HEK293 (cell line): Measurements from ENCODE around the gene SLC35D1.
A peak's percentile ranks its signal among the peaks of the same experiment; 100 is the strongest.

ENCODE experiments used
- CTCF ChIA-PET: fragments of 350-600 bp; formaldehyde crosslinking; extraction: SDS; loops from one replicate; lab custom pipeline; 2021; ENCODE audit warnings: antibody characterized with exemption; lab: Yijun Ruan, JAX
- POLR2A ChIA-PET: fragments of 300-600 bp; formaldehyde crosslinking; extraction: SDS; loops from one replicate; lab custom pipeline; 2020; ENCODE audit warnings: antibody characterized with exemption, inconsistent platforms; lab: Yijun Ruan, JAX
- H3K27ac ChIP-seq: fragments of 200-500 bp; sonication (Bioruptor generic); 2 replicates; pipeline ENCODE4 v1.5.1; 2014; ENCODE audit warnings: low read depth, low read length, control low read depth, inconsistent platforms; ENCODE audit errors: extremely low read depth
- H3K36me3 ChIP-seq, 2 experiments: fragments of 200-500 bp in 1 of 2; sonication (Bioruptor generic) in 1 of 2; 1 replicate in 1 of 2; 2 replicates in 1 of 2; pipeline ENCODE4 v1.5.1; 2014 to 2017; ENCODE audit warnings: inconsistent platforms in 2 of 2, low read length in 2 of 2; ENCODE audit not compliant: control insufficient read depth in 2 of 2, insufficient read depth in 1 of 2
- H3K4me1 ChIP-seq: fragments of 200-500 bp; sonication (Bioruptor generic); 2 replicates; pipeline ENCODE4 v1.5.1; 2014; ENCODE audit warnings: mild to moderate bottlenecking, low read length, inconsistent platforms; ENCODE audit not compliant: control insufficient read depth, insufficient read depth
- H3K4me3 ChIP-seq: 2 replicates; pipeline ENCODE4 v1.5.1; 2011; ENCODE audit warnings: low read depth, mild to moderate bottlenecking, control low read depth, low read length, moderate library complexity
- H3K9me3 ChIP-seq: fragments of 200-500 bp; sonication (Bioruptor generic); 2 replicates; pipeline ENCODE4 v1.5.1; 2014; ENCODE audit warnings: low read depth, low read length, inconsistent platforms; ENCODE audit not compliant: control insufficient read depth, insufficient read depth
- GFI1B ChIP-seq: fragments of 450-650 bp; formaldehyde crosslinking; IDR thresholded peaks from 2 replicates; pipeline ENCODE4 v1.5.1; 2016; ENCODE audit warnings: missing biosample characterization, missing genetic modification characterization
- KLF9 ChIP-seq: fragments of 450-650 bp; formaldehyde crosslinking; IDR thresholded peaks from 2 replicates; pipeline ENCODE4 v1.5.1; 2016; ENCODE audit warnings: missing biosample characterization, missing genetic modification characterization, low read depth
- MYNN ChIP-seq: fragments of 450-650 bp; formaldehyde crosslinking; IDR thresholded peaks from 2 replicates; pipeline ENCODE4 v1.5.1; 2016; ENCODE audit warnings: missing biosample characterization, missing genetic modification characterization, borderline replicate concordance
- RBAK ChIP-seq: fragments of 450-650 bp; formaldehyde crosslinking; IDR thresholded peaks from 2 replicates; pipeline ENCODE4 v1.5.1; 2016; ENCODE audit warnings: missing biosample characterization, missing genetic modification characterization
- SALL2 ChIP-seq: fragments of 450-650 bp; formaldehyde crosslinking; IDR thresholded peaks from 2 replicates; pipeline ENCODE4 v1.5.0; 2017; ENCODE audit warnings: missing biosample characterization, mild to moderate bottlenecking, missing genetic modification characterization, borderline replicate concordance
- ZBTB48 ChIP-seq: fragments of 450-650 bp; formaldehyde crosslinking; IDR thresholded peaks from 2 replicates; pipeline ENCODE4 v1.5.1; 2016; ENCODE audit warnings: missing biosample characterization, missing genetic modification characterization
- ZFP37 ChIP-seq: fragments of 450-650 bp; formaldehyde crosslinking; IDR thresholded peaks from 2 replicates; pipeline ENCODE4 v1.5.1; 2016; ENCODE audit warnings: missing biosample characterization, missing genetic modification characterization
- ZNF146 ChIP-seq: fragments of 450-650 bp; formaldehyde crosslinking; IDR thresholded peaks from 2 replicates; pipeline ENCODE4 v1.5.1; 2016; ENCODE audit warnings: missing biosample characterization, missing genetic modification characterization
- ZNF239 ChIP-seq: fragments of 450-650 bp; formaldehyde crosslinking; IDR thresholded peaks from 2 replicates; pipeline ENCODE4 v1.5.1; 2016; ENCODE audit warnings: missing biosample characterization, missing genetic modification characterization
- ZNF274 ChIP-seq, 2 experiments: fragments of 200-500 bp in 1 of 2; fragments of 450-650 bp in 1 of 2; sonication (Bioruptor generic) in 1 of 2; formaldehyde crosslinking in 1 of 2; IDR thresholded peaks; 2 replicates each; pipeline versions ENCODE4 v1.5.1 to v1.6.1; 2014 to 2016; ENCODE audit warnings: borderline replicate concordance in 1 of 2, inconsistent platforms in 1 of 2, low read length in 1 of 2, missing biosample characterization in 1 of 2, missing genetic modification characterization in 1 of 2
- ZNF391 ChIP-seq: fragments of 450-650 bp; formaldehyde crosslinking; IDR thresholded peaks from 2 replicates; pipeline ENCODE4 v1.5.1; 2016; ENCODE audit warnings: low read depth, missing biosample characterization, missing genetic modification characterization, borderline replicate concordance
- ZNF670 ChIP-seq: fragments of 450-650 bp; formaldehyde crosslinking; IDR thresholded peaks from 2 replicates; pipeline ENCODE4 v1.5.1; 2016; ENCODE audit warnings: missing biosample characterization, missing genetic modification characterization, low read depth
- ZNF677 ChIP-seq: fragments of 450-650 bp; IDR thresholded peaks from 2 replicates; pipeline ENCODE4 v1.5.0; 2018; ENCODE audit warnings: missing biosample characterization, mild to moderate bottlenecking, missing genetic modification characterization, moderate library complexity
- ZNF701 ChIP-seq: fragments of 450-650 bp; formaldehyde crosslinking; IDR thresholded peaks from 2 replicates; pipeline ENCODE4 v1.5.1; 2016; ENCODE audit warnings: missing biosample characterization, missing genetic modification characterization
- ZNF747 ChIP-seq: fragments of 450-650 bp; formaldehyde crosslinking; IDR thresholded peaks from 2 replicates; pipeline ENCODE4 v1.5.1; 2016; ENCODE audit warnings: missing biosample characterization, missing genetic modification characterization
- ZNF777 ChIP-seq: fragments of 450-650 bp; formaldehyde crosslinking; IDR thresholded peaks from 2 replicates; pipeline ENCODE4 v1.5.1; 2017; ENCODE audit warnings: missing biosample characterization, missing genetic modification characterization, borderline replicate concordance
- ZXDB ChIP-seq: fragments of 450-650 bp; formaldehyde crosslinking; IDR thresholded peaks from 2 replicates; pipeline ENCODE4 v1.5.1; 2016; ENCODE audit warnings: missing biosample characterization, missing genetic modification characterization
- TF ChIP-seq, protein P1 (sequence below): fragments of 450-650 bp; formaldehyde crosslinking; conservative IDR thresholded peaks from 2 replicates; pipeline ENCODE4 v1.5.1; 2016; ENCODE audit warnings: low read depth, missing biosample characterization, missing genetic modification characterization

SLC35D1 gene

DNA sequence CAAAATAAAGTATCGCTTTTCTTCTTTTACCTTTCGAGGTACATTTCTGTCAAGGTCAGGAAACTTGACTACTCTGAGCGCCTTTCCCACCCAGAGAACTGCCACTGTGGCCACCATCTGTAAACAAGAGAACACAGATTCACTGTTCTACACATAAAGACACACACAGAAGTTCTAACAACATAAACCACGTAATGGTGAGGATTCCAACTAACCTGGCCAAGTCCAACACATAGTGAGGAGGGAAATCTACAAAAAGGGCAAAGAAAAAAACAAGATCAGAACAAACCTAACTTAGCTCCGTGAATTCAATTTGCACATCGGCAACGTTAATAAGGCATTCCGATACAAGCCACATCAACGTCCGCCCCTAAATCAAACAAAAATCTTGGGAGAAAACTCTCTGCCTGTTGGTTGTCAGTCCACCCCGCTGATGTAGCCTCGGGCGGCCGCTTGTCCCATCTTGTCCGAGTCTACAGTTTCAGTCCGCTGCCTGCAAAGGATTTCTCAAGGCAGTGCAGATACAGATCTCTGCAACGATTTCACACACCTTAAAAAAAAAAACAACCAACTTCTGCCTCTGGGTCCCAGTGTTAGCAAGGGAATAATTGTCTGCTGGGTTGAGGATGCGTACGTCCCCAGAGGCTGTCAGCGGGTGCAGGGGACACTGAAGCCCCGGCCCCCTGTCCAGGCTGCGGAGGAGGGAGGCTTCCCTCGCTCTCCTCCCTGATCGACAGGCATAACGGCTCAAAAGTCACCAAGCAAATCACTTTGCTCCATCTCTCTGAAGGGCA, 1.0 kb downstream of the SLC35D1 start (continued):
- TF ChIP-seq ZXDB (tag by site-specific recombination), result peak; percentile 17; the same call in 1 of the 2 replicates

DNA sequence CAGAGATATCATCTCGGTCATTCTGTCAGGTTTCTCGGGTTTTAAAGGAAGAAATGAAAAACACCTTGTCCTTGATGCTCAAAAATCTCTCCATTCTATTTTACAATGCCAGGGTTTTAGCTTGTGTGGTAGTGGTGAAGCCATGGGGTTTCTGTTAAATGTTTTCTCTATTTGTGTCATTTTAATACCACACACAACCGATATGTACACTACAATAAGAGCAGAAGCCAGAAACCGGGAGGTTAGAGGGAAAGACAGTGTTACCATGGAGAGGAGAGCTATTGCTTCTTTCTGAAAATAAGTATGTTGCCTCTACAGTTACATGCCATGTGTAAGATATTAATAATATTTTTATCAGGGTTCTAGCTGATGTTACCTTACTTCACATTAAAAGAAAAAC, 2.8 kb downstream of the SLC35D1 start:
- no peak for TF ChIP-seq ZNF274 (IDR thresholded peaks at IDR 0.05; ENCODE audit: low read length)
- TF ChIP-seq ZNF274 (tag by site-specific recombination; IDR thresholded peaks at IDR 0.05; ENCODE audit: borderline replicate concordance), result no peak
- TF ChIP-seq ZNF747, result no peak
- TF ChIP-seq ZNF777 (tag by site-specific recombination), result no peak
- TF ChIP-seq ZBTB48 (tag by site-specific recombination), result no peak
- TF ChIP-seq, protein P1, sequence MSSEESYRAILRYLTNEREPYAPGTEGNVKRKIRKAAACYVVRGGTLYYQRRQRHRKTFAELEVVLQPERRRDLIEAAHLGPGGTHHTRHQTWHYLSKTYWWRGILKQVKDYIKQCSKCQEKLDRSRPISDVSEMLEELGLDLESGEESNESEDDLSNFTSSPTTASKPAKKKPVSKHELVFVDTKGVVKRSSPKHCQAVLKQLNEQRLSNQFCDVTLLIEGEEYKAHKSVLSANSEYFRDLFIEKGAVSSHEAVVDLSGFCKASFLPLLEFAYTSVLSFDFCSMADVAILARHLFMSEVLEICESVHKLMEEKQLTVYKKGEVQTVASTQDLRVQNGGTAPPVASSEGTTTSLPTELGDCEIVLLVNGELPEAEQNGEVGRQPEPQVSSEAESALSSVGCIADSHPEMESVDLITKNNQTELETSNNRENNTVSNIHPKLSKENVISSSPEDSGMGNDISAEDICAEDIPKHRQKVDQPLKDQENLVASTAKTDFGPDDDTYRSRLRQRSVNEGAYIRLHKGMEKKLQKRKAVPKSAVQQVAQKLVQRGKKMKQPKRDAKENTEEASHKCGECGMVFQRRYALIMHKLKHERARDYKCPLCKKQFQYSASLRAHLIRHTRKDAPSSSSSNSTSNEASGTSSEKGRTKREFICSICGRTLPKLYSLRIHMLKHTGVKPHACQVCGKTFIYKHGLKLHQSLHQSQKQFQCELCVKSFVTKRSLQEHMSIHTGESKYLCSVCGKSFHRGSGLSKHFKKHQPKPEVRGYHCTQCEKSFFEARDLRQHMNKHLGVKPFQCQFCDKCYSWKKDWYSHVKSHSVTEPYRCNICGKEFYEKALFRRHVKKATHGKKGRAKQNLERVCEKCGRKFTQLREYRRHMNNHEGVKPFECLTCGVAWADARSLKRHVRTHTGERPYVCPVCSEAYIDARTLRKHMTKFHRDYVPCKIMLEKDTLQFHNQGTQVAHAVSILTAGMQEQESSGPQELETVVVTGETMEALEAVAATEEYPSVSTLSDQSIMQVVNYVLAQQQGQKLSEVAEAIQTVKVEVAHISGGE (tag by site-specific recombination), result no peak
- no peak for TF ChIP-seq MYNN
- TF ChIP-seq, all 188 proteins: peak for 0
- H3K36me3 ChIP-seq, result peaks cover 23 to 52% of the 10 kb centered on the region in 2 experiments
- ChIA-PET POLR2A (no interaction called here), CTCF (interaction anchor here (1.6 kb wide), 1 partner anchor 98 kb away, joined by 4 read pairs; no protein-coding TSS in a partner anchor)
- H3K4me1 ChIP-seq, result no peaks in the 10 kb centered on the region
- H3K27ac ChIP-seq, result no peak overlapping the region
- H3K4me3 ChIP-seq, result no peak overlapping the region
- H3K9me3 ChIP-seq, result no peaks in the 10 kb centered on the region

DNA sequence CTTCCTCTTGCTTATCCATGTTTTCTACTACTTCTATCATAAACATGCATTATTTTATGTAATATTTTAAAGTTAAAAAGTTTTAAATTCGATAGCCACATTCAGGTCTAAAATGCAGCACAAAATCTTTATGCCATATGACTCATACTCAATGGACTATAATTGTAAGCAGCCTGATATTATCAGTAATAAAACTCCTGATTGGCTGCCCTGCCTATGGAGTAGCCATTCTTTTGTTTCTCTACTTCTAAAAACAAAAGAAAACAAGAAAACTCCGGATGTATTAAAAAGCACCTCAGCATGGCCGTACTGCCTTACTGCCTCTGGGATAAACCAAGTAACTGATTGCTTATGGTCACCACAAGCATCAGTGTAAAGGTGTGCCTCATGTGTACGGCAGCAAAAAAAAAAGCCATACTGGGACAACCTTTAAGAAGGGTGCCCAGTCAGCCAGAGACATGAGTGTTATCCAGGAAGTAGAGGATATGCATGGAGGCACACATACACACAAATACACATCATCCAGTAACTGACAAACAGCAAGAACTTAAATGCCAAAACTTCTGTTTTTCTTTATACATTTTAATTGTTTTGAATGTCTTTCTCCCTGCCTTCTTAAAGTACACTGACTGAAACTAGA, 9.2 kb downstream of the SLC35D1 start:
- Histone ChIP-seq H3K4me1 (no peaks in the 10 kb centered on the region), H3K9me3 (no peaks in the 10 kb centered on the region), H3K4me3 (no peak overlapping the region), H3K36me3 (peaks cover 50 to 97% of the 10 kb centered on the region in 2 experiments), H3K27ac (no peak overlapping the region)
- TF ChIP-seq RBAK (tag by site-specific recombination) (no peak), SALL2 (tag by site-specific recombination) (no peak), KLF9 (no peak), GFI1B (no peak), ZNF677 (tag by site-specific recombination) (no peak), ZNF239 (tag by site-specific recombination) (no peak), ZNF670 (tag by site-specific recombination) (no peak), ZNF701 (tag by site-specific recombination) (no peak), ZFP37 (tag by site-specific recombination) (no peak), ZNF146 (tag by site-specific recombination) (no peak), ZNF391 (tag by site-specific recombination) (no peak)
- ChIA-PET CTCF (no interaction called here), POLR2A (no interaction called here)
